Tibial nerve (tissue), 4 donors: ENCODE results near the gene TSC1. TPM values are rescaled to one million over a fixed set of nuclear protein-coding genes. Genes with fewer than 3 reads are reported as not detected.
A peak's percentile ranks its signal among the peaks of the same experiment; 100 is the strongest.

ENCODE experiments used
- DNase-seq, 2 donors: peaks; one replicate each; pipeline ENCODE4 v3.0.0-alpha.2; 2019; ENCODE audit warnings: low spot score in 2 of 2
- H3K27ac ChIP-seq, 4 donors: fragments of 200-600 bp; sonication (generic) in 3 of 4; one replicate each; pipeline ENCODE4 v1.5.1; 2017 to 2019; ENCODE audit warnings: mild to moderate bottlenecking in 1 of 4
- H3K27me3 ChIP-seq, 2 donors: fragments of 200-600 bp; sonication (generic) in 1 of 2; one replicate each; pipeline versions ENCODE4 v1.5.1 to v1.6.0; 2017 to 2019
- H3K36me3 ChIP-seq, 3 donors: fragments of 200-600 bp; sonication (generic); one replicate each; pipeline ENCODE4 v1.5.1; 2018 to 2019
- H3K4me1 ChIP-seq, 4 donors: fragments of 200-600 bp; sonication (generic) in 3 of 4; one replicate each; pipeline ENCODE4 v1.5.1; 2017 to 2019
- H3K4me3 ChIP-seq, 4 donors: fragments of 200-600 bp; sonication (generic) in 3 of 4; one replicate each; pipeline ENCODE4 v1.5.1; 2017 to 2019; ENCODE audit warnings: mild to moderate bottlenecking in 1 of 4, moderate library complexity in 1 of 4
- H3K9me3 ChIP-seq, 4 donors: fragments of 200-600 bp; sonication (generic) in 3 of 4; one replicate each; pipeline ENCODE4 v1.5.1; 2017 to 2019
- EP300 ChIP-seq, 2 donors: sonication (generic); formaldehyde crosslinking; IDR thresholded peaks; one replicate each; pipeline ENCODE4 v1.6.1; 2017; ENCODE audit warnings: antibody characterized with exemption in 2 of 2, mild to moderate bottlenecking in 1 of 2
- POLR2A ChIP-seq, 2 donors: fragments of 450-650 bp; IDR thresholded peaks; one replicate each; pipeline ENCODE4 v1.6.1; 2017; ENCODE audit warnings: antibody characterized with exemption in 2 of 2, mild to moderate bottlenecking in 2 of 2, moderate library complexity in 2 of 2
- WGBS, 2 donors: methylation state at CpG; one replicate each; pipeline ENCODE4 v1.1.5; 2018; 5-methylcytosine and 5-hydroxymethylcytosine counted together
- total RNA-seq, 4 donors: library from RNA; depleted of rRNA; stranded (reverse); fragments of >200 nt; gene quantifications; one replicate each; pipeline ENCODE4 v1.1.0, GENCODE V29; 2016
- TF ChIP-seq, protein P1 (sequence below), 5 experiments: fragments of 200-600 bp in 3 of 5; fragments of 450-650 bp in 2 of 5; sonication (generic) in 3 of 5; IDR thresholded peaks; one replicate each; pipeline ENCODE4 v1.5.1; 2016 to 2019; ENCODE audit warnings: antibody characterized with exemption in 5 of 5, mild to moderate bottlenecking in 3 of 5, moderate library complexity in 2 of 5

Gene TSC1
- total RNA-seq, 4 donors from 2014 or later: 48.6 to 88.4 (median 68.9) TPM

GRCh38 chr9:132883349-132884294, 60.8 kb downstream of the TSC1 start:
- no peak overlapping the region for H3K27ac ChIP-seq
- H3K9me3 ChIP-seq: no peaks in the 10 kb centered on the region
- H3K4me1 ChIP-seq: peaks cover 0 to 16% (median 0%) of the 10 kb centered on the region in 4 donors
- peaks cover 0 to 59% (median 0%) of the 10 kb centered on the region in 3 donors for H3K36me3 ChIP-seq
- 87 to 94% methylated on average over 27 of the region's 27 CpGs for WGBS, 2 donors
- no peak overlapping the region for H3K4me3 ChIP-seq
- no peaks in the 10 kb centered on the region for H3K27me3 ChIP-seq
- no peak for DNase-seq
- TF ChIP-seq, protein P1, sequence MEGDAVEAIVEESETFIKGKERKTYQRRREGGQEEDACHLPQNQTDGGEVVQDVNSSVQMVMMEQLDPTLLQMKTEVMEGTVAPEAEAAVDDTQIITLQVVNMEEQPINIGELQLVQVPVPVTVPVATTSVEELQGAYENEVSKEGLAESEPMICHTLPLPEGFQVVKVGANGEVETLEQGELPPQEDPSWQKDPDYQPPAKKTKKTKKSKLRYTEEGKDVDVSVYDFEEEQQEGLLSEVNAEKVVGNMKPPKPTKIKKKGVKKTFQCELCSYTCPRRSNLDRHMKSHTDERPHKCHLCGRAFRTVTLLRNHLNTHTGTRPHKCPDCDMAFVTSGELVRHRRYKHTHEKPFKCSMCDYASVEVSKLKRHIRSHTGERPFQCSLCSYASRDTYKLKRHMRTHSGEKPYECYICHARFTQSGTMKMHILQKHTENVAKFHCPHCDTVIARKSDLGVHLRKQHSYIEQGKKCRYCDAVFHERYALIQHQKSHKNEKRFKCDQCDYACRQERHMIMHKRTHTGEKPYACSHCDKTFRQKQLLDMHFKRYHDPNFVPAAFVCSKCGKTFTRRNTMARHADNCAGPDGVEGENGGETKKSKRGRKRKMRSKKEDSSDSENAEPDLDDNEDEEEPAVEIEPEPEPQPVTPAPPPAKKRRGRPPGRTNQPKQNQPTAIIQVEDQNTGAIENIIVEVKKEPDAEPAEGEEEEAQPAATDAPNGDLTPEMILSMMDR (IDR thresholded peaks at IDR 0.05): no peak
- no peak for TF ChIP-seq EP300 (IDR thresholded peaks at IDR 0.05)

DNA sequence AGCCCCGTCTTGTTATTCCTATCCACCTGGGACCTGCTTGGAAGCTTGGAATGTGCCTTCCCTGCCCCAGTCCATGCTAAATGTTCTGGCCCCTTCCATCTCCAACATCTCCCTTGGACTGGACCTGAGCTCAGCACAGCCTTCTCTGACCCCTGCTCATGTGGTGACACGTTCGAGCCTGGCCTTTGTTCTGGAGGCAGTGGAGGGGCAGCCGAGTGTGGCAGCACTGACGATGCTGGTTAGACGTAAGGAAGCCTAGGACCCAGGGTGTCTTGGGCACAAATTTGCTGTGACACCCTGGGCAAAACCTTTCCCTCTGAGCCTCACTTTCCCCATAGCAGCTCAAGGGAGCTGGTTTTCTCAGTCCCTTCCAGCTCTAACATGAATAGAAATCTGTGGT, 61.8 kb downstream of the TSC1 start:
- peaks cover 0 to 49% (median 0%) of the 10 kb centered on the region in 3 donors for H3K36me3 ChIP-seq
- 54 to 68% methylated on average over 6 of the region's 6 CpGs for WGBS, 2 donors
- H3K9me3 ChIP-seq: no peaks in the 10 kb centered on the region
- DNase-seq: no peak
- H3K27ac ChIP-seq: no peak overlapping the region
- TF ChIP-seq POLR2A (IDR thresholded peaks at IDR 0.05) (no peak), EP300 (IDR thresholded peaks at IDR 0.05) (no peak)
- TF ChIP-seq, protein P1 (IDR thresholded peaks at IDR 0.05): no peak
- no peaks in the 10 kb centered on the region for H3K27me3 ChIP-seq
- H3K4me3 ChIP-seq: no peak overlapping the region
- peaks cover 0 to 18% (median 1%) of the 10 kb centered on the region in 4 donors for H3K4me1 ChIP-seq

DNA sequence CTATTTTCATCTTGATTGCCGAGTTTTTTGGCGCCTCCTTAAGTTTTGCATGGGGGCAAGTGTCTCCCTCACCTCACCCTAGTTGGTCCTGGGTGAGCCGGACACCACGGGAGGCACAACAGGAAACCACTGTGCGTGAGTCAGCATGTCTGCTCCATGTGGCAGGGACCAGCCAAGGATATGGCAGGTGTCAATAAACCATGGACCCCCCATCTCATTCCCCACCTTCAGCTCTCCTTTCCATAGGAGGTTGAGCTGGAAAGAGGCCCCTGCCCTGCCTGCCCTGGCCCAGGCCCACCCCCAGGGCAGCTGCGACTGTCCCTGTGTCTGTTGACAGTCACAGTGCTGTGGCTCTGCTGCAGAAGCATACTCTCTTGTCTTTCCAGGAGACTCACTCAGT, 62.6 kb downstream of the TSC1 start:
- no peak for DNase-seq
- no peaks in the 10 kb centered on the region for H3K9me3 ChIP-seq
- no peak overlapping the region for H3K4me3 ChIP-seq
- no peaks in the 10 kb centered on the region for H3K27me3 ChIP-seq
- TF ChIP-seq, protein P1 (IDR thresholded peaks at IDR 0.05): no peak
- TF ChIP-seq POLR2A (IDR thresholded peaks at IDR 0.05) (no peak), EP300 (IDR thresholded peaks at IDR 0.05) (no peak)
- no peak overlapping the region for H3K27ac ChIP-seq
- peaks cover 0 to 41% (median 0%) of the 10 kb centered on the region in 3 donors for H3K36me3 ChIP-seq
- H3K4me1 ChIP-seq: peaks cover 0 to 26% (median 3%) of the 10 kb centered on the region in 4 donors
- 73 to 77% methylated on average over 6 of the region's 6 CpGs for WGBS, 2 donors

DNA sequence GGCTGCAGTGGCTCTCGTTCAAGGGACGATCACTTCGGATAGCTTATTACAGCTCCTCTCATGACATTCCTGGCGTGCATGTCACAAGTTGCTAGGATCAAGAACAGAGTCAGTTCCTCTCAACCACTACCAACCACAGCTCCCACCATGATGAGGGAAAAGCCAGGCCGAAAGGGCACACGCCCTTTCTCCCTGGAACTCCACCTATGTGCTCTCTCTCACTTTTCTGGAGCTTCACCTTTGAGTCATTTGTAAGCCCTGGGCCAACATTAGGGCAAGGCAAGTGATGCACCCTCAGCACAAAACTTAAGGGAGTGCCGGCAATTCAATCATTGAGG, 64.1 kb downstream of the TSC1 start:
- 76 to 87% methylated on average over 7 of the region's 7 CpGs for WGBS, 2 donors
- Histone ChIP-seq H3K36me3 (peaks cover 0 to 27% (median 0%) of the 10 kb centered on the region in 3 donors), H3K9me3 (no peaks in the 10 kb centered on the region), H3K4me3 (no peak overlapping the region), H3K27ac (peak overlapping the region in 1 of 4 donors; percentile 92), H3K27me3 (no peaks in the 10 kb centered on the region), H3K4me1 (peaks cover 0 to 26% (median 3%) of the 10 kb centered on the region in 4 donors)
- TF ChIP-seq EP300 (IDR thresholded peaks at IDR 0.05) (no peak), POLR2A (IDR thresholded peaks at IDR 0.05) (no peak)
- TF ChIP-seq, protein P1 (IDR thresholded peaks at IDR 0.05): no peak
- DNase-seq: no peak
